OCI-LY3 (cell line): ENCODE data around the gene KLHL3.

Experiments
- H2AFZ ChIP-seq: fragments of 200-600, 300-600 bp; shearing (Covaris generic); 2 replicates; pipeline ENCODE4 v1.6.0; 2014; ENCODE audit warnings: antibody characterized with exemption, low read depth, low read length
- H3K27ac ChIP-seq: fragments of 200-600, 300-600 bp; sonication (generic); 2 replicates; pipeline ENCODE4 v1.5.1; 2014; ENCODE audit warnings: mild to moderate bottlenecking, low read length, moderate library complexity, mixed read lengths
- H3K27me3 ChIP-seq: fragments of 200-600, 300-600 bp; sonication (generic); 2 replicates; pipeline ENCODE4 v1.6.1; 2014; ENCODE audit warnings: low read depth, low read length, mixed read lengths
- H3K36me3 ChIP-seq: fragments of 200-600, 300-600 bp; sonication (generic); replicated peaks from 2 replicates; pipeline ENCODE3; 2014; ENCODE audit warnings: low read depth, low read length, mixed read lengths
- H3K4me1 ChIP-seq: fragments of 300-600, 200-600 bp; sonication (generic); 2 replicates; pipeline ENCODE4 v1.6.1; 2014; ENCODE audit warnings: low read length, mixed read lengths
- H3K4me2 ChIP-seq: fragments of 200-600, 300-600 bp; sonication (generic); 2 replicates; pipeline ENCODE4 v1.6.1; 2014; ENCODE audit warnings: low read length, mixed read lengths
- H3K4me3 ChIP-seq: fragments of 300-600, 200-600 bp; sonication (generic); 2 replicates; pipeline ENCODE4 v1.5.1; 2014; ENCODE audit warnings: antibody characterized with exemption, mild to moderate bottlenecking, low read length, moderate library complexity
- H3K79me2 ChIP-seq: fragments of 300-600, 200-600 bp; shearing (Covaris generic); 2 replicates; pipeline ENCODE4 v1.6.1; 2014; ENCODE audit warnings: mild to moderate bottlenecking, low read length, mixed read lengths
- H3K9ac ChIP-seq: fragments of 300-600, 200-600 bp; shearing (Covaris generic); 2 replicates; pipeline ENCODE4 v1.6.0; 2014; ENCODE audit warnings: mild to moderate bottlenecking, low read length, moderate library complexity
- H3K9me3 ChIP-seq: fragments of 200-600, 300-600 bp; shearing (Covaris generic); 2 replicates; pipeline ENCODE4 v1.6.1; 2014; ENCODE audit warnings: low read length, mixed read lengths; ENCODE audit not compliant: insufficient read depth
- H4K20me1 ChIP-seq: fragments of 200-600, 300-600 bp; sonication (generic); 2 replicates; pipeline ENCODE4 v1.6.1; 2016; ENCODE audit warnings: low read length, mixed read lengths; ENCODE audit not compliant: insufficient read depth
- CTCF ChIP-seq: fragments of 200-600, 300-600 bp; sonication (generic); IDR thresholded peaks from 2 replicates; pipeline ENCODE4 v1.5.1; 2014; ENCODE audit warnings: antibody characterized with exemption, low read length, low read depth
- EZH2phosphoT487 ChIP-seq: fragments of 200-600 bp; shearing (Covaris generic); IDR thresholded peaks from 2 replicates; pipeline ENCODE4 v1.6.1; 2018; ENCODE audit warnings: antibody characterized with exemption, mixed run types, low read depth

Gene KLHL3

GRCh38 chr5:137589185-137589584 lies 146.7 kb downstream of the KLHL3 start:
- TF ChIP-seq CTCF (no peak), EZH2phosphoT487 (no peak)
- Histone ChIP-seq H3K4me2 (no peak overlapping the region), H3K9me3 (no peaks in the 10 kb centered on the region), H3K9ac (no peak overlapping the region), H3K4me3 (no peak overlapping the region), H4K20me1 (no peaks in the 10 kb centered on the region), H2AFZ (no peak overlapping the region), H3K79me2 (no peaks in the 10 kb centered on the region), H3K27me3 (peaks cover 16% of the 10 kb centered on the region; the same call in 1 of the 2 replicates), H3K27ac (no peak overlapping the region), H3K36me3 (no peaks in the 10 kb centered on the region), H3K4me1 (no peaks in the 10 kb centered on the region)

GRCh38 chr5:137587919-137588318 lies 148.0 kb downstream of the KLHL3 start:
- Histone ChIP-seq H3K9me3 (no peaks in the 10 kb centered on the region), H3K27me3 (peaks cover 16% of the 10 kb centered on the region; the same call in 1 of the 2 replicates), H4K20me1 (no peaks in the 10 kb centered on the region)

GRCh38 chr5:137584262-137584661 lies 151.6 kb downstream of the KLHL3 start:
- no peaks in the 10 kb centered on the region for H3K79me2 ChIP-seq
- peaks cover 12% of the 10 kb centered on the region; the same call in 1 of the 2 replicates for H3K27me3 ChIP-seq
- H3K27ac ChIP-seq = no peak overlapping the region
- H2AFZ ChIP-seq = no peak overlapping the region
- H3K9ac ChIP-seq = no peak overlapping the region
- no peaks in the 10 kb centered on the region for H4K20me1 ChIP-seq
- H3K4me2 ChIP-seq = no peak overlapping the region
- TF ChIP-seq EZH2phosphoT487 (no peak), CTCF (no peak)
- H3K9me3 ChIP-seq = no peaks in the 10 kb centered on the region
- no peak overlapping the region for H3K4me3 ChIP-seq
- H3K4me1 ChIP-seq = no peaks in the 10 kb centered on the region
- no peaks in the 10 kb centered on the region for H3K36me3 ChIP-seq

More at GRCh38 chr5:137587919-137588318, 148.0 kb downstream of the KLHL3 start:
- no peak overlapping the region for H2AFZ ChIP-seq
- no peak overlapping the region for H3K4me2 ChIP-seq
- TF ChIP-seq EZH2phosphoT487 (no peak), CTCF (no peak)
- no peaks in the 10 kb centered on the region for H3K36me3 ChIP-seq
- no peak overlapping the region for H3K9ac ChIP-seq
- H3K27ac ChIP-seq = no peak overlapping the region
- H3K79me2 ChIP-seq = no peaks in the 10 kb centered on the region
- H3K4me1 ChIP-seq = no peaks in the 10 kb centered on the region
- H3K4me3 ChIP-seq = no peak overlapping the region

GRCh38 chr5:137583129-137583528 lies 152.8 kb downstream of the KLHL3 start:
- Histone ChIP-seq H3K27me3 (peaks cover 12% of the 10 kb centered on the region; the same call in 1 of the 2 replicates), H2AFZ (no peak overlapping the region), H3K4me2 (no peak overlapping the region), H3K9me3 (no peaks in the 10 kb centered on the region), H3K4me1 (no peaks in the 10 kb centered on the region), H3K27ac (no peak overlapping the region), H3K36me3 (no peaks in the 10 kb centered on the region), H3K4me3 (no peak overlapping the region), H3K9ac (no peak overlapping the region), H4K20me1 (no peaks in the 10 kb centered on the region), H3K79me2 (no peaks in the 10 kb centered on the region)
- no peak for TF ChIP-seq EZH2phosphoT487
- no peak for TF ChIP-seq CTCF
